A549 (cell line): ENCODE measurements around the gene FOSL2. TPM values are rescaled to one million over a fixed set of nuclear protein-coding genes. Genes with fewer than 3 reads are reported as not detected.

Experiments used
- ATAC-seq, 2 experiments: fragments of 200-7000 bp in 1 of 2; fragments of >200 bp in 1 of 2; cut with Nextera tagmentation in 1 of 2; cut with Tn5 transposase in 1 of 2; 3 replicates each; pipeline versions ENCODE4 v1.8.0 to v1.9.1; 2018 to 2020; ENCODE audit warnings: mild to moderate bottlenecking in 1 of 2, moderate library complexity in 1 of 2
- CTCF ChIA-PET: fragments of 300-600 bp; sonication (Branson Sonifier 250); formaldehyde crosslinking; extraction: SDS; loops from one replicate; lab custom pipeline; 2021; ENCODE audit warnings: antibody characterized with exemption, inconsistent platforms; lab: Yijun Ruan, JAX
- POLR2A ChIA-PET: fragments of 350-600 bp; formaldehyde crosslinking; extraction: SDS; loops from one replicate; lab custom pipeline; 2021; ENCODE audit warnings: antibody characterized with exemption, inconsistent platforms; lab: Yijun Ruan, JAX
- DNase-seq, 2 experiments: peaks; one replicate each; pipeline versions ENCODE4 v3.0.0 to v3.0.0-alpha.2; 2011 to 2016; ENCODE audit warnings: low read depth in 1 of 2, low spot score in 1 of 2
- FAIRE-seq: peaks from 2 replicates; lab custom pipeline; 2011; peaks lifted over from hg19 to GRCh38; lab: Jason Lieb, UNC
- H3K27ac ChIP-seq, 2 experiments: fragments of >200 bp; sonication (Bioruptor Twin); formaldehyde crosslinking; 3 replicates each; pipeline ENCODE4 v1.5.1; 2016 to 2017
- H3K4me1 ChIP-seq: fragments of >200 bp; sonication (Bioruptor Twin); formaldehyde crosslinking; 3 replicates; pipeline ENCODE4 v1.6.1; 2016
- H3K4me2 ChIP-seq: fragments of >200 bp; sonication (Bioruptor Twin); formaldehyde crosslinking; 3 replicates; pipeline ENCODE4 v1.6.1; 2016
- H3K4me3 ChIP-seq: fragments of >200 bp; sonication (Bioruptor Twin); formaldehyde crosslinking; 3 replicates; pipeline ENCODE4 v1.5.1; 2016
- H3K9me3 ChIP-seq: fragments of >200 bp; sonication (Bioruptor Twin); formaldehyde crosslinking; 3 replicates; pipeline ENCODE4 v1.6.1; 2016
- ATOH8 ChIP-seq: fragments of 250-450 bp; sonication (Bioruptor Pico); IDR thresholded peaks from 2 replicates; pipeline ENCODE4 v1.5.0; 2020; ENCODE audit warnings: low read depth, mild to moderate bottlenecking, moderate library complexity
- BHLHE40 ChIP-seq: IDR thresholded peaks from 2 replicates; pipeline ENCODE4 v1.6.1; 2012; ENCODE audit warnings: low read depth, low read length, inconsistent platforms
- CBX8 ChIP-seq: fragments of 200-600 bp; sonication (generic); IDR thresholded peaks from 2 replicates; pipeline ENCODE4 v1.6.1; 2016
- CEBPB ChIP-seq, 2 experiments: fragments of >200 bp in 1 of 2; sonication (Bioruptor Twin) in 1 of 2; formaldehyde crosslinking in 1 of 2; IDR thresholded peaks; 2 replicates each; pipeline ENCODE4 v1.6.1; 2012 to 2016
- CHD2 ChIP-seq: fragments of 150-350 bp; IDR thresholded peaks from 2 replicates; pipeline ENCODE4 v1.6.1; 2014; ENCODE audit warnings: low read length; ENCODE audit not compliant: partially characterized antibody
- CTCF ChIP-seq: fragments of >200 bp; sonication (Bioruptor Twin); formaldehyde crosslinking; IDR thresholded peaks from 3 replicates; pipeline ENCODE4 v1.5.1; 2016
- EHF ChIP-seq: fragments of 250-450 bp; sonication (Bioruptor Pico); IDR thresholded peaks from 2 replicates; pipeline ENCODE4 v1.5.0; 2020; ENCODE audit warnings: mild to moderate bottlenecking
- EHMT2 ChIP-seq: fragments of 200-600 bp; sonication (generic); IDR thresholded peaks from 2 replicates; pipeline ENCODE4 v1.6.1; 2016; ENCODE audit warnings: antibody characterized with exemption, low read depth, mild to moderate bottlenecking, moderate library complexity
- EP300 ChIP-seq, 2 experiments: fragments of >200 bp; sonication (Bioruptor Twin); formaldehyde crosslinking; IDR thresholded peaks; 2 replicates in 1 of 2; 3 replicates in 1 of 2; pipeline ENCODE4 v1.6.1; 2016 to 2017
- ESRRA ChIP-seq: fragments of 150-350 bp; IDR thresholded peaks from 2 replicates; pipeline ENCODE4 v1.6.1; 2014; ENCODE audit warnings: mild to moderate bottlenecking, low read length, borderline replicate concordance
- FOXS1 ChIP-seq: fragments of 250-450 bp; sonication (Bioruptor Pico); IDR thresholded peaks from 2 replicates; pipeline ENCODE4 v1.5.0; 2020; ENCODE audit warnings: mild to moderate bottlenecking, moderate library complexity
- HEYL ChIP-seq: fragments of 250-450 bp; sonication (Bioruptor Pico); IDR thresholded peaks from 2 replicates; pipeline ENCODE4 v1.8.0; 2021; ENCODE audit warnings: mild to moderate bottlenecking, moderate library complexity
- HMGXB4 ChIP-seq: fragments of 250-450 bp; sonication (Bioruptor Pico); IDR thresholded peaks from 2 replicates; pipeline ENCODE4 v1.5.0; 2021; ENCODE audit warnings: mild to moderate bottlenecking, moderate library complexity, borderline replicate concordance
- HOXB5 ChIP-seq: fragments of 250-450 bp; sonication (Bioruptor Pico); IDR thresholded peaks from 2 replicates; pipeline ENCODE4 v1.5.0; 2020; ENCODE audit warnings: mild to moderate bottlenecking, moderate library complexity
- JUN ChIP-seq, 2 experiments: fragments of >200 bp; sonication (Bioruptor Twin); formaldehyde crosslinking; IDR thresholded peaks; 2 replicates in 1 of 2; 3 replicates in 1 of 2; pipeline ENCODE4 v1.6.1; 2016 to 2017
- NR3C1 ChIP-seq: fragments of >200 bp; sonication (Bioruptor Twin); formaldehyde crosslinking; IDR thresholded peaks from 3 replicates; pipeline ENCODE4 v1.6.1; 2017
- PBX3 ChIP-seq: IDR thresholded peaks from 2 replicates; pipeline ENCODE4 v1.6.1; 2012
- POLR2AphosphoS2 ChIP-seq: conservative IDR thresholded peaks from 2 replicates; pipeline ENCODE4 v1.6.1; 2012; ENCODE audit warnings: low read length, improper control_type of control experiment, inconsistent platforms
- RARB ChIP-seq: fragments of 250-450 bp; sonication (Bioruptor Pico); IDR thresholded peaks from 2 replicates; pipeline ENCODE4 v1.8.0; 2021; ENCODE audit warnings: mild to moderate bottlenecking, moderate library complexity
- REST ChIP-seq: fragments of 200-600 bp; sonication (generic); IDR thresholded peaks from 2 replicates; pipeline ENCODE4 v1.6.1; 2016; ENCODE audit warnings: antibody characterized with exemption, mild to moderate bottlenecking, moderate library complexity
- SMC3 ChIP-seq: fragments of >200 bp; sonication (Bioruptor Twin); formaldehyde crosslinking; IDR thresholded peaks from 3 replicates; pipeline ENCODE4 v1.6.1; 2018; ENCODE audit warnings: inconsistent platforms
- TP53 ChIP-seq: fragments of 250-450 bp; sonication (Bioruptor Pico); IDR thresholded peaks from 2 replicates; pipeline ENCODE4 v1.5.0; 2021; ENCODE audit warnings: mild to moderate bottlenecking, moderate library complexity
- ZFP36 ChIP-seq: fragments of 450-650 bp; IDR thresholded peaks from 2 replicates; pipeline ENCODE4 v1.6.1; 2014; ENCODE audit warnings: borderline replicate concordance; ENCODE audit not compliant: partially characterized antibody
- WGBS: methylation state at CpG from one replicate; pipeline ENCODE4 v1.1.6; 2017; ENCODE audit errors: missing lambda C conversion rate; 5-methylcytosine and 5-hydroxymethylcytosine counted together
- polyA plus RNA-seq, 4 experiments: library from polyadenylated mRNA; depleted of rRNA in 3 of 4; stranded (reverse); fragments of >200 nt; fragmentation: RNase III in 1 of 4; extraction: RNeasy Plus Mini Kit Qiagen cat#74134 plus additional on column Dnase treatment in 1 of 4; gene quantifications; 2 replicates in 3 of 4; 3 replicates in 1 of 4; pipeline ENCODE4 v1.2.3, GENCODE V29; 2011 to 2017

The FOSL2 gene
- polyA plus RNA-seq, 2 of the 4 experiments (the other 2 are of a cell fraction) = 45.7 to 73.4 TPM

GRCh38 chr2:28436525-28437051, 43.9 kb downstream of the FOSL2 start:
- no peak for TF ChIP-seq CBX8
- no peak for TF ChIP-seq HOXB5
- TF ChIP-seq BHLHE40 = no peak
- TF ChIP-seq ZFP36 = no peak
- TF ChIP-seq PBX3 = no peak
- no peak for TF ChIP-seq ESRRA
- TF ChIP-seq EHMT2 = no peak
- TF ChIP-seq RARB (CRISPR knock-in tag) = no peak
- no peak for TF ChIP-seq HMGXB4 (CRISPR knock-in tag)
- no peak for TF ChIP-seq CEBPB (IDR thresholded peaks at IDR 0.05)
- no peak for TF ChIP-seq JUN (IDR thresholded peaks at IDR 0.05)
- TF ChIP-seq REST = no peak
- TF ChIP-seq POLR2AphosphoS2 = no peak
- no peak for TF ChIP-seq EHF (CRISPR knock-in tag)
- no peak for TF ChIP-seq SMC3
- TF ChIP-seq CHD2 = no peak
- TF ChIP-seq HEYL (CRISPR knock-in tag) = no peak
- TF ChIP-seq ATOH8 = no peak
- ChIA-PET CTCF (interaction anchor here (0.7 to 2.1 kb wide), 7 partner anchors 10 to 733 kb away, joined by 3 to 12 read pairs (median 4); no protein-coding TSS in a partner anchor), POLR2A (no interaction called here)
- 71% methylated on average over 17 of the region's 17 CpGs for WGBS
- H3K27ac ChIP-seq = peak overlapping the region; percentile 63 to 83
- peak in 1 of 2 experiments; percentile 68 for DNase-seq
- no peak for FAIRE-seq
- H3K9me3 ChIP-seq = peaks cover 15% of the 10 kb centered on the region
- no peak overlapping the region for H3K4me3 ChIP-seq
- ATAC-seq = peak; percentile 15 to 56; a peak in 3 of 6 replicates
- H3K4me1 ChIP-seq = peaks cover 31% of the 10 kb centered on the region
- H3K4me2 ChIP-seq = peak overlapping the region; percentile 52

- Histone ChIP-seq H3K4me3 (no peak overlapping the region), H3K9me3 (peaks cover 15% of the 10 kb centered on the region), H3K27ac (peak overlapping the region; percentile 63 to 83), H3K4me1 (peaks cover 37% of the 10 kb centered on the region), H3K4me2 (no peak overlapping the region; the same call in 2 of the 3 replicates)
- 86% methylated on average over 16 of the region's 18 CpGs for WGBS
- ChIA-PET POLR2A (no interaction called here), CTCF (interaction anchor here (0.7 to 2.1 kb wide), 5 partner anchors 9 to 78 kb away, joined by 3 to 8 read pairs (median 4); no protein-coding TSS in a partner anchor)
- FAIRE-seq = no peak
- peak; percentile 16; a peak in 3 of 6 replicates for ATAC-seq
- DNase-seq = no peak
- no peak for TF ChIP-seq TP53
- TF ChIP-seq NR3C1 = no peak
- TF ChIP-seq CTCF = no peak
- TF ChIP-seq EP300 (IDR thresholded peaks at IDR 0.05) = no peak
- no peak for TF ChIP-seq ATOH8
- no peak for TF ChIP-seq HMGXB4 (CRISPR knock-in tag)
- no peak for TF ChIP-seq FOXS1 (CRISPR knock-in tag)
- TF ChIP-seq, all 56 proteins: peak for 0
These were observed 44.6 kb downstream of the FOSL2 start for GRCh38 chr2:28437149-28437835.
